ENCODE measurements around the gene EZH1.

DNA sequence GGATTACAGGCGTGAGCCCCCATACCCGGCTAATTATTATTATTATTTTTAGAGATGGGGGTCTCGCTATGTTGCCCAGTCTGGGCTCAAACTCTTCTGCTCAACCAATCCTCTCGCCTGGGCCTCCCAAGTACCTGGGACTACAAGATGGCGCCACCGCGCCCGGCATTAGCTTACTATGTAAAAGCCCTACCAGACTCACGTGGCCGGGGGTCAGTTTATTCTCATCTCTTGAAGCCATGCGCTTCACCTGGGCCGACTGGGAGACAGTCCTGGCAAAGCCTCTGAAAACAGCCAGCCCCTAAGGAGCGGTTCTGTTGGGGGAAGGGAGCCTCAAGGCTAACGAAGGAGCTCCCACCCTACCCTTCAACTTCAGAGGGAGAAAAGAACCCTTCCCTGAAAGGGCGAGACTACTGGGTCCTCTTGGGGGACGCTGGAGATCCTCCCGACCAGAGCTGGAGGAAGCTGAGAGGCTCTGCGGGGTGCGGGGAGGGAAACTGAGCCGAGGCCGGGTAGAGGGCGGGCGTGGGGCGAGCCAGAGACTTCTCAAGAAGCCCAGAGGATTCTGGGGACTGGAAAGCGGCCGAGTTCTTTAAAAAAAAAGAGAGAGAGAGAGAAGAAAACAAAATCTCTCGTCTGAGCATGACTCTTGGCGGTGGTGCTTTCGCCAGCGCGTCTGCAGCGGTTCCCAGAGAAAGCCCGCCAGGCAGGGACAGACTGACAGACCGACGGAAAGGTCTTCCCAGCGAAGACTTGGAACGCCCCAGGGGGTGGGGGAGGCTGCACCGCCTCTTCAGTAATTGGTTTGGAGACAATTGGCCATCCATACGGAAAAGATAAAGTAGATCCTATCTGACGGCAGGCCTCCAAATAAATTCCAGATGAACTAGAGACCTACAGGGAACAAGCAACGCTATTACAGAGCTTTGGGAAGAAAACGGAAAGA, 91.4 kb downstream of the EZH1 start:
- TF ChIP-seq, protein P1, sequence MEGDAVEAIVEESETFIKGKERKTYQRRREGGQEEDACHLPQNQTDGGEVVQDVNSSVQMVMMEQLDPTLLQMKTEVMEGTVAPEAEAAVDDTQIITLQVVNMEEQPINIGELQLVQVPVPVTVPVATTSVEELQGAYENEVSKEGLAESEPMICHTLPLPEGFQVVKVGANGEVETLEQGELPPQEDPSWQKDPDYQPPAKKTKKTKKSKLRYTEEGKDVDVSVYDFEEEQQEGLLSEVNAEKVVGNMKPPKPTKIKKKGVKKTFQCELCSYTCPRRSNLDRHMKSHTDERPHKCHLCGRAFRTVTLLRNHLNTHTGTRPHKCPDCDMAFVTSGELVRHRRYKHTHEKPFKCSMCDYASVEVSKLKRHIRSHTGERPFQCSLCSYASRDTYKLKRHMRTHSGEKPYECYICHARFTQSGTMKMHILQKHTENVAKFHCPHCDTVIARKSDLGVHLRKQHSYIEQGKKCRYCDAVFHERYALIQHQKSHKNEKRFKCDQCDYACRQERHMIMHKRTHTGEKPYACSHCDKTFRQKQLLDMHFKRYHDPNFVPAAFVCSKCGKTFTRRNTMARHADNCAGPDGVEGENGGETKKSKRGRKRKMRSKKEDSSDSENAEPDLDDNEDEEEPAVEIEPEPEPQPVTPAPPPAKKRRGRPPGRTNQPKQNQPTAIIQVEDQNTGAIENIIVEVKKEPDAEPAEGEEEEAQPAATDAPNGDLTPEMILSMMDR (IDR thresholded peaks at IDR 0.05; ENCODE audit: poor library complexity), result no peak
- TF ChIP-seq EZH2 (IDR thresholded peaks at IDR 0.05; ENCODE audit: borderline replicate concordance) (no peak), EZH2phosphoT487 (IDR thresholded peaks at IDR 0.05; ENCODE audit: low read depth, severe bottlenecking, unreplicated experiment) (no peak)
